HCT116 (cell line): Measurements from ENCODE around the gene NEDD4L.

Experiments used
- CTCF ChIP-seq, 3 experiments: fragments of 200-600 bp in 1 of 3; sonication (generic) in 1 of 3; IDR thresholded peaks in 2 of 3; conservative IDR thresholded peaks in 1 of 3; 2 replicates each; pipeline ENCODE4 v1.5.1; 2012 to 2017; ENCODE audit warnings: low read depth in 2 of 3, low read length in 2 of 3, antibody characterized with exemption in 1 of 3, borderline replicate concordance in 1 of 3, control low read depth in 1 of 3, mild to moderate bottlenecking in 1 of 3, mixed read lengths in 1 of 3, mixed run types in 1 of 3, moderate library complexity in 1 of 3; ENCODE audit not compliant: insufficient read depth in 1 of 3
- POLR2A ChIP-seq: IDR thresholded peaks from 2 replicates; pipeline ENCODE4 v1.7.0; 2011; ENCODE audit warnings: borderline replicate concordance; ENCODE audit not compliant: insufficient read depth, insufficient read length; ENCODE audit errors: extremely low read depth
- TF ChIP-seq, protein P1 (sequence below): IDR thresholded peaks from 2 replicates; pipeline ENCODE4 v1.6.1; 2011; ENCODE audit warnings: mild to moderate bottlenecking, low read length, moderate library complexity; ENCODE audit not compliant: insufficient replicate concordance; ENCODE audit errors: extremely low read depth

- no peak for TF ChIP-seq CTCF (IDR thresholded peaks at IDR 0.05 in 2 of 3, conservative IDR thresholded peaks at IDR 0.05 in 1 of 3; ENCODE audit: borderline replicate concordance in 1 of 3, insufficient read depth in 1 of 3, low read depth in 2 of 3, low read length in 2 of 3)
- TF ChIP-seq POLR2A: no peak
- TF ChIP-seq, protein P1, sequence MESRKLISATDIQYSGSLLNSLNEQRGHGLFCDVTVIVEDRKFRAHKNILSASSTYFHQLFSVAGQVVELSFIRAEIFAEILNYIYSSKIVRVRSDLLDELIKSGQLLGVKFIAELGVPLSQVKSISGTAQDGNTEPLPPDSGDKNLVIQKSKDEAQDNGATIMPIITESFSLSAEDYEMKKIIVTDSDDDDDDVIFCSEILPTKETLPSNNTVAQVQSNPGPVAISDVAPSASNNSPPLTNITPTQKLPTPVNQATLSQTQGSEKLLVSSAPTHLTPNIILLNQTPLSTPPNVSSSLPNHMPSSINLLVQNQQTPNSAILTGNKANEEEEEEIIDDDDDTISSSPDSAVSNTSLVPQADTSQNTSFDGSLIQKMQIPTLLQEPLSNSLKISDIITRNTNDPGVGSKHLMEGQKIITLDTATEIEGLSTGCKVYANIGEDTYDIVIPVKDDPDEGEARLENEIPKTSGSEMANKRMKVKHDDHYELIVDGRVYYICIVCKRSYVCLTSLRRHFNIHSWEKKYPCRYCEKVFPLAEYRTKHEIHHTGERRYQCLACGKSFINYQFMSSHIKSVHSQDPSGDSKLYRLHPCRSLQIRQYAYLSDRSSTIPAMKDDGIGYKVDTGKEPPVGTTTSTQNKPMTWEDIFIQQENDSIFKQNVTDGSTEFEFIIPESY: no peak
These were observed 293.7 kb downstream of the NEDD4L start for GRCh38 chr18:58337686-58338085.
